ENCODE measurements around the gene ABLIM1.

ABLIM1 gene

DNA sequence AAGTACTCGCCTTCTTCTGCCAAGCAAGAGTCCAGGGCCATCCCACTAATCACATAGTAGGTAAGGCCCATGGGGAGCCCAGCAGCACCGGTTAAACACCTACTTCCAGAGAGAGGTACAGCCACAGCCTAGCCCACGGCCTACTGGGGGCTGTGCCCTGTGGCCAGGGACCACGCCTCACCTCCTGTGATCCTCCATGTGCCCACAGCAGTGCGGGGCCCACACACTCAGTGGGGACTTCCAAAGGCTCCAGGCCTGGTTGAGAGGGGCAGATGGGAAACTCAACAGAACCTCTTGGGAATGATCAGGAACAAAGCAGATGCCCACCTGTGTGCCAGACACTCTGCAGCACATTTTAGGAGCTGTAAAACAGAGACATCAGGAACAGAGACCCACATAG is 273.5 kb downstream of the ABLIM1 start:
- Mint-ChIP-seq H3K27me3 (ENCODE audit: low read depth) (peaks cover 32% of the 10 kb centered on the region), H3K36me3 (ENCODE audit: low read depth) (peaks cover 3% of the 10 kb centered on the region), H3K27ac (no peak overlapping the region), H3K4me1 (ENCODE audit: low read depth) (peaks cover 10% of the 10 kb centered on the region), H3K4me3 (no peak overlapping the region), H3K9me3 (peaks cover 7% of the 10 kb centered on the region)

DNA sequence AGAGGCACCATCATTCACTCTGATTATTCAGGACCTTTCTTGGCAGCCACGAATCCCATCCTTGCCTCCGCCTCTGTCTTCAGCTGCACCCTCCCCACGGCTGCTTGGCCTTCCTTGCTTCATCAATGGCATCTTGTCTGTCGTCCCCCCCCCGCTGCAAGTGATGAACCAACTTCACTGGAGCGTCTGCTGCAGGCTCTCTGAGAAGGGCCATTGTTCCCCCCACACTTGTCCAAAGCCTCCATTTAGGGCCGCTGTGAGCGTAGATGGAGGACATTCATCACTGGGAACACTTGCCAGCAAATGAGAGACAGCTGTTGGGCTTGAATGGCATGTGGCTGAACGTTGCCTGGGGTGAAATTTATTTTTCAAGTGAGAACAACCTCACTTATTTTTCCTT is 273.9 kb downstream of the ABLIM1 start:
- Mint-ChIP-seq H3K4me3 (no peak overlapping the region), H3K27me3 (ENCODE audit: low read depth) (peaks cover 32% of the 10 kb centered on the region), H3K4me1 (ENCODE audit: low read depth) (peaks cover 10% of the 10 kb centered on the region), H3K36me3 (ENCODE audit: low read depth) (peaks cover 3% of the 10 kb centered on the region), H3K27ac (no peak overlapping the region), H3K9me3 (peaks cover 7% of the 10 kb centered on the region)
